HG03521 (cell line): ENCODE measurements around the gene FBXO15.

Source experiments
- ATAC-seq: cut with Tn5 transposase; IDR thresholded peaks from one replicate; pipeline ENCODE4 v1.9.1; 2021; ENCODE audit warnings: mild to moderate bottlenecking, moderate library complexity; ENCODE audit not compliant: unreplicated experiment

The FBXO15 gene

DNA sequence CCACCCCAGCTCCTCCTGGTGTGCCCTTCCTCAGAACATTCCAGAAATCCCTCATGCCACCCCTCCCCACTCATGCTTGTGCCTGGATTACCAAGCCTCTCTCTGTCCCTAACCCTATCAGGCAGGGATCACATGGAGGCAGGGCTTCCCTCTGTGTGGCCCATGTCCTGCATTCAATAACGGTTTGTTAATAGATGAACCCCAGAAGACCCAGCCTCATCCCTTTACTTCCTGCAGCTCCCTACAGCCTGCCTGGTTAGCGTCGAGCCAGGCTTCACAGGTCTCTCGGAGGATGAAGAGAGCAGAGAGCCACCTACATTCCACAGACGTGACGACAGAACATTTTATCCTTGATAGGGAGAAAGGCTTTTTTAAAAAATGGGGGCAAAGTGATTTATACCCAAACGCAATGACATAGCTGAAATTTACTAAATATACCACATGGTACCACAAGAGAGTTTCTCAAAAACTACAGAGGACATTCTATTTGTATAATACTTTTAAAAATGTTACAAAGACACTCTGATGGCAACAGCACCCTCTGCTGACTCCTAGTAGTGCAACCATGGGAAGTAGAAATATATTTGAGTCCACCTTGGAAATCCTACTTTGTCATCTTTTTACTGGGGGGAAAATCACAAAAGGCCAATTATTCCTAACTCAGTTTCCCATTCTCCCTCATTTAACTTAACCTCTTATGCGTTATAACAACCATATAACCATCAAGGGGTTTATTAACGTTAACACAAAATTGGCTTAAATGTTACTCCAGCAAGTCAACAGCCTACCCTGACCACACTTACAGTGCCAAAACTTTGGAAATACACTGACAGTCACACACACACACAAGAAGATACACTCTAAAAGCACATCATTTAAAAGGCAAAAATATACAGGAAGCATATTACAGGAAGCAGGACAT, 30.7 kb downstream of the FBXO15 start:
- ATAC-seq: no peak

DNA sequence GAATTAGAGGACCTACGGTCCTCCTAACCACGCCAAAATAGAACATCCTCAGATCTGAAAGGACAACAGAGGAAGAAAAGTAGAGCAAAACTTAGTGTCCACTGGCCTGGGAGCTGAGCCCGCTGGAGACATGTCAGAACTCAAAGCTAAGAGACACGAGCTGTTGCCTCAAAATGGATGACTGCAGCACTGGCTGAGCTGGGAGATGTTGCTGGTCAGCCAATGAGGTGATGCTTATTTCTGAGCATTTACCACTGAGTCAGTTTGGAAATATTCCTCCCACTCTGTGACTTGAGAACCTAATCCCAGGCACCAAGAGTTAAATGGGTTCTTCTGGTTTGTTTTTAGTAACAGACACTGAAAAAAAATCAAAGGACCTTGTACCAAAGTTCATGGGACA, 32.6 kb downstream of the FBXO15 start:
- ATAC-seq: no peak

- ATAC-seq: no peak
Measured at GRCh38 chr18:74114116-74114515, 33.5 kb downstream of the FBXO15 start.

DNA sequence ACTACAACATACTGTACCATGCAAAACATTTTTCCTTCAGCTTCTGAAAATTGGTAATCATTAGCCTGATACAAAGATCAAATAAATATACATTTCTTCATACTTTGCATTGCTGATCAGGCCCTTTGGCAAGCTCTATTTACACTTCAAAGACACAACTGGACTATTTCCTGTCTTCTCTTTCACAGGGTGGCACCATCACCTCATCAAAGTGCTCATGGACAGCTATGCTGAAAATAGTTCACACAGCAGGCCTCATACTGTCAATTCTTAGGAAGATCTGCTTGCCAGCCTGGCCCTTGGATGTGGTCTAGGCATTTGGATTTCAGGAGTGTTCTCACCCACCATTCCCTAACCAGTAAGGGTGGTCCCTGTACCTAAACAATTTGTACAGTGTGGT, 33.9 kb downstream of the FBXO15 start:
- ATAC-seq: no peak

GRCh38 chr18:74110976-74111375, 36.7 kb downstream of the FBXO15 start:
- no peak for ATAC-seq

- no peak for ATAC-seq
Measured at GRCh38 chr18:74110149-74110548, 37.5 kb downstream of the FBXO15 start.

GRCh38 chr18:74108460-74108859, 39.2 kb downstream of the FBXO15 start:
- no peak for ATAC-seq

DNA sequence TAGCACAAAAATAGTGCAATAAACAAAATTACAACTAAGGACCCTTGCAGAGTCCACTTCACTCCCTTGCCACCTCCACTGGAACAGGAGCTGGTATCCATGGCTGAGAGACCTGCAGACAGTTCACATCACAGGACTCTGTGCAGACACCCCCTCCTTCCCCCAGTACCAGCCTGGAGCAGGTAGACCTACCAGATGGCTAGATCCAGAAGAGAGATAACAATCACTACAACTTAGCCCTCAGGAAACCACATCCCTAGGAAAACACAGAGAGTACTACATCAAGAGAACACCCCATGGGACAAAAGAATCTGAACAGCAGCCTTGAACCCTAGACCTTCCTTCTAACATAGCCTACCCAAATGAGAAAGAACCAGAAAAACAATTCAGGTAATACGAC, 49.8 kb downstream of the FBXO15 start:
- ATAC-seq: no peak

DNA sequence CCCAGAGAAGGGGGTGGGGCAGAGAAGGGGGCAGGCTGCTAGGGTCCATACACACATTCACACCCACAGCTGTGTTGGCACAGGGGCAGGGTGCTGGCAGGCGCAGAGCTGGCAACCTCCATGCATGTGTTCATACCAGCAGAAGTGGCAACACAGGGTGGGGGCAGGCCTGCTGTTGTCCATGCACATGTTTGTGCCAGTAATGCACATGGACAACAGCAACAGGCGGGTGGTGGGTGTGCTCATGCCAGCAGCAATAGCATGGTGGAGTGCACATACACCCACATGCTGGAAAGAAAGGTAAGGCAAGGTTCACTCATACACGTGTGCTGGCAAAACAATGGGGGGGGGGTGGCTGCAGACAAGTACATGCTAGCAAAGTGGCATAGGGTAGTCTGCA, 54.7 kb downstream of the FBXO15 start:
- no peak for ATAC-seq

GRCh38 chr18:74084184-74084855, 63.3 kb downstream of the FBXO15 start:
- ATAC-seq: no peak

- no peak for ATAC-seq
Measured at GRCh38 chr18:74083557-74083952, 64.1 kb downstream of the FBXO15 start.

DNA sequence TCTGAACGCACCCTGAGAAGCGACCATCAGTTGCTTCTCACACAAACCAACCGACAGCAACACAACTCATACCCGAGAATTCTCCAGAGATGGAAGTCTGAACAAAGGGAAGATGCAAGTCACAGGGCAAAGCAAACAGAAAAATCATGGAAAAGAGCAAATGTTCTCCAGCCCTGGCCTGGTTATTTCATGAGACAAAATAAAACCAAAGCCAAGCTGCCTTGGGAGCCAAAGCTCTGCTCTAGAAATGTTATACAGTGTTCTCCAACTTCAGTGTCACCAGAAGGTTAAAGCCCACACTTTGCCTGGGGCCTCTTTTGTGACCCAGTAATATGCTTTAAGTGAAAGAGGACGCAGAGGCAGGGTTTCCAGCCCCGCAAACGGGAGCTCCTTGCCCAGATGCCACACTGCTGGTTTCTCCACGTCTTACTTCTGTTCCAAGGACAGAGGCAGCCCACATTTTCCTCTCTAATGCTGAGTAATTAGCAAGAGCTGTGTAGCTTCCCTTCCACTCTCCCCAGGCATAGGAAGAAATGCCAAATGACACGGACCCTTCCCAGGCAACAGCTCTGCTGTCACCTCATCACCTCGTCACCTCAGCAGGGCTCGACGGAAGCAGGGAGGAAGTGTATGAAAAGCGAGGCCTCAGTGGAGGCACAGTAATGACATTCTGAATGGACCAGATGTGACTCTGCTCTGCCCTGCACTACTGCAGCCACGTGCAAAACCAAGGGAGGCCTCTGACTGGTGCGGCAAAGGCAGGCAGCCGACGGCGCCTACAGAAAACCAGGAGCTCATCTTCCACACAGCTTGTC, 64.7 kb downstream of the FBXO15 start:
- ATAC-seq: no peak

GRCh38 chr18:74081966-74082741, 65.5 kb downstream of the FBXO15 start:
- ATAC-seq: peak; percentile 70

DNA sequence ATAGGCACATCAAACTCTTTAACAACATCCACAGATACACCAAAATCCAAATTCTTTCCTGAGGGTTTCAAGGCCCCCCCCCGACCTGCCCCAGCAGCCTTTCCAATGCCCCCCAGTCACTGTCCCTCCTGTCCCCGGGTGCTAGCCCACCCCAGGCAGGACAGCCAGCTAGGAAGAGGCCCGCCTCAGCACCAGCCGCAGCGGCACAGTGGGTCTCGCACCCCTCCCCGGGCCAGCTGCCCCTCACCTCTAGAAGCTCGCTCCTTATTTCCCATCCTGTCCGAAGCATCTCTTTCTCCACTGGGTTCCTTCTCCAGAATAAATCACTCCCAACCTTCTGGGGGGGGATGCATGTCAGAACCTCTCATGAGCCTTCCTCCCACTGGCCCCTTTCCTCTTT, 69.4 kb downstream of the FBXO15 start:
- ATAC-seq: no peak

DNA sequence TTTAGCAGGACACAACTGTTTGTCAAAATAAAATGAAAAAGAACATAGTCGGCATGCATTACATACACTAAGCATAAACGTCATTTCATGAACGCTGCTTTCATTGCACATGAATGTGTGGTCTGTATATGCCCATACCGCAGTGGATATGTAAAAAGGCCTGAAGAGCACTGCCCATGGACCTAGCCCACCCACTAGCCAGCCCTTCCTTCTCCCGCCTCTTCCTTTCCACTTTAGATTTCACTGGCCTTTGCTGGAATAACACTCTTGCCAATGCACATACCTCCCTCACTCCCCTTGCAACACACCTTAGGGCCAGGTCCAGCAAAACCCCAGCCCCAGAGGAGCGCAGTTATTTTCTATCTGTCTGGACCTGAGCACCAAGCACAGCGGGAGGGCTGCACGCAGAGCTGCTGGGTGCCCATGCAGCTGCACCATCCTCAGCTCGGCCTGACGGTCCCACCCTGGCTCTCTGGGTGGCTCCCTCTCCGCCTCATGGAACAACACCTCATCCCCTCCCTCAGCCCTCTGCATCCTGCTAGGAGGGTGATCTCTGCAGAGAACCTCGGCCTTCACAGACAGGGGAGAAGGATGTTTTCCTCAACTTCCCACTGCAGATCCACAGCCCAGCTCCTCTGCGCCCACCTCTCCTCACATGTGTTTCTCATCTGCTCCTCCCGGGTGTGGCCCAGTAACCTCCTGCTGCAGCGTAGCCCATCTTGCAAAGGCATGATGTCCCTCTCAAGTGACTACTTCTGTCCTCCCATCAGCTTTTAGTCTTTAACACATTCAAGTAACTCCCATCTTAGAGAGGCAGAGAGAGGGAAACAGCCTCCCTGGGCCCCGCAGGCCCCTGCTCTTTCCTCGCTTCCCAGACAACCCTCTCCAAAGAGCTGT, 72.7 kb downstream of the FBXO15 start:
- no peak for ATAC-seq

DNA sequence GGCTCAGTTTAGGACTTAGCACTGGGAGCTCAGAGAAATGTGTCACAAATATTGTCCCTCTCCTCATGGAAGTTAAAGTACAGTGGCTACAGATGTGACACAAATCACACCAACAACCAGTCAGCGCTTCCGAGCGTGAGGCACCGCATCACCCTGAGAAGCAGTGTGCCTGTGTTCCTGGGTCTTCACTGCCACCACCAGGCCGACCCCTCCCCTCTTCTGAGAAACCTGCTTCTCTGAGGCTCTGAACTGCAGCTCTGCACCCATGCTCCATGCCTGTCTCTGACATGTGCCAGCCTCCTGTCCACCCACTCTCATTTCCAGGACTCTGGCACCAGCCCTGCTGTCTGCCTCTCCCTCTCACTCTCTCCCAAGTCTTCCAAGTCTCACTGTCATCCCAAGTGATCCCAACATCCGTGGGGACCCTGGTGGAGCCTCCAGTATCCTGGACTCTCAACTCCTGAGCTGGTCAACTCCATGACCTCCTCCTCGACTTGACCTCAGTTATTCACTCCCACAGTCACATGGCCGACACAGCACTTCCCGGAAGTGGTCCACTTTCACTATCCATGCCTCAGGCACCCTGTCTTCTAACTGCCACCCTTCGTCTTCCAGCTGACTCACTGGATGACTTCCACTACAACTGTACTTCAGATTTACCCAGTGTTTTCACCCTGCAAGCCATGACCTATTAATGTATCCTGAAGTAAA, 73.5 kb downstream of the FBXO15 start:
- ATAC-seq: no peak

DNA sequence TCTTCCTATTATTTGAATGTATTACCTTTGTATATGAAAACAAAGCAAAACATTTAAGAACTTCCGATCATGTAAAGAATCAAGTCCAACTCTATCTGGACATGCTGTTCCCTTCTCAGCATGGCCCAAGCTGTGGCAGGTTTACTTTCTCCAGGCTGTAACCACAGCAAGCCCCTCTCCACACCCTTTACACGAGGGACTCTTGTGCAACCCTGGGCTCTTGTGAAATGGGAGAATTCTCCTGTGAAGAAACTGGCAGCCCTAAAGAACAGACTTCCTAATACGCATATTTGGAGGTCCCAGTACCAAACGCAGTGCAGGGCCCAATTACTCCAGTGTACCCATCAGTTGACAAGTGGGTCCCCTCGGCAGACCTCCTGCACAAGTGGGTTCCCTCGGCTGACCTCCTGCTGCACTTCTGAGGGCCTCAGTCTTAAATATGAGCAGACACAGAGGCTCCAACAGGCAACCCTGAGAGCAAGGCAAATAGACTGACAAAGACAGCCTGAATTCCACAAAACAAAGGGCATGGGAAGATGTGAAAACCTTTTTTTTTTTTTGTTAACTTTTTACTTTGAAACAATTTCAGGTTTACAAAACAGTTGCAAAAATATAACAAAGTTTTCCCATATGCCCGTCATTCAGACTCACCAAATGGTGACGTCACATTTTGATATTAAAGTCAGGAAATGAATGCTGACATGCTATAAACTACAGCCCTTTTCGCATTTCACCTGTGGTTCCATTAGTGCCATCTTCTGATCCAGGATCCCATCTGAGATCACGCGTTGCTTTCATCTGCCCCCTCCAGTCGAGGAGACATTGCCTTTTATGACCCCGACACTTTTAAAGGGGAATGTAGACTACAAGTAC, 78.2 kb downstream of the FBXO15 start:
- ATAC-seq: no peak

- ATAC-seq: no peak
Measured at GRCh38 chr18:74068296-74068695, 79.3 kb downstream of the FBXO15 start.
